DMS79 (cell line): ENCODE data around the gene RNF152.

ENCODE experiments used
- DNase-seq: peaks from one replicate; lab custom pipeline; 2025; lab: John Stamatoyannopoulos, UW

Gene RNF152

GRCh38 chr18:61892683-61893308 lies at the start of gene RNF152:
TSS of gene RNF152 (minus strand) at chr18:61893007. CDS start at chr18:61816463, 76,544 bp downstream.
- DNase-seq: no peak

GRCh38 chr18:61941948-61942471 lies 49.2 kb upstream of the RNF152 start:
- DNase-seq: no peak

GRCh38 chr18:61939046-61939674 lies 46.4 kb upstream of the RNF152 start:
- DNase-seq: no peak

GRCh38 chr18:61935362-61935761 lies 42.6 kb upstream of the RNF152 start:
- no peak for DNase-seq

- DNase-seq: no peak
Measured at GRCh38 chr18:61931654-61932379, 39.0 kb upstream of the RNF152 start.

GRCh38 chr18:61929881-61930640 lies 37.3 kb upstream of the RNF152 start:
- no peak for DNase-seq

- no peak for DNase-seq
Measured at GRCh38 chr18:61926532-61926931, 33.7 kb upstream of the RNF152 start.

GRCh38 chr18:61924550-61924949 lies 31.7 kb upstream of the RNF152 start:
- no peak for DNase-seq

- DNase-seq: no peak
Measured at GRCh38 chr18:61922435-61922834, 29.6 kb upstream of the RNF152 start.

GRCh38 chr18:61921621-61922235 lies 28.9 kb upstream of the RNF152 start:
- no peak for DNase-seq

- DNase-seq: no peak
Measured at GRCh38 chr18:61917818-61918217, 25.0 kb upstream of the RNF152 start.

- no peak for DNase-seq
Measured at GRCh38 chr18:61912476-61912875, 19.7 kb upstream of the RNF152 start.

- DNase-seq: no peak
Measured at GRCh38 chr18:61910101-61910500, 17.3 kb upstream of the RNF152 start.

GRCh38 chr18:61908661-61909060 lies 15.9 kb upstream of the RNF152 start:
- no peak for DNase-seq

GRCh38 chr18:61901323-61901986 lies 8.6 kb upstream of the RNF152 start:
- no peak for DNase-seq

- no peak for DNase-seq
Measured at GRCh38 chr18:61900504-61901281, 7.9 kb upstream of the RNF152 start.

- DNase-seq: no peak
Measured at GRCh38 chr18:61898640-61899101, 5.9 kb upstream of the RNF152 start.

GRCh38 chr18:61896757-61897156 lies 4.0 kb upstream of the RNF152 start:
- DNase-seq: no peak

GRCh38 chr18:61896118-61896517 lies 3.3 kb upstream of the RNF152 start:
- no peak for DNase-seq
